GM19193 (cell line): ENCODE data around the gene C1orf232.

ENCODE experiments used
- POLR2A ChIP-seq: IDR thresholded peaks from 4 replicates; pipeline ENCODE4 v1.6.1; 2011; ENCODE audit not compliant: insufficient read depth, insufficient read length; ENCODE audit errors: extremely low read depth

The C1orf232 gene

GRCh38 chr1:26154750-26155149 is 14.0 kb downstream of the C1orf232 start:
- TF ChIP-seq POLR2A = no peak

- TF ChIP-seq POLR2A = no peak
Measured at GRCh38 chr1:26153966-26154532, 14.7 kb downstream of the C1orf232 start.

- no peak for TF ChIP-seq POLR2A
Measured at GRCh38 chr1:26148887-26149286, 19.9 kb downstream of the C1orf232 start.

GRCh38 chr1:26145960-26146294 is 22.8 kb downstream of the C1orf232 start:
- TF ChIP-seq POLR2A = no peak

- TF ChIP-seq POLR2A = no peak
Measured at GRCh38 chr1:26145041-26145959, 23.5 kb downstream of the C1orf232 start.

- no peak for TF ChIP-seq POLR2A
Measured at GRCh38 chr1:26142159-26142558, 26.6 kb downstream of the C1orf232 start.

GRCh38 chr1:26138974-26139558 is 29.7 kb downstream of the C1orf232 start:
- no peak for TF ChIP-seq POLR2A

GRCh38 chr1:26134466-26134865 is 34.3 kb downstream of the C1orf232 start:
- TF ChIP-seq POLR2A = no peak

- TF ChIP-seq POLR2A = no peak
Measured at GRCh38 chr1:26132834-26133167, 36.0 kb downstream of the C1orf232 start.

- no peak for TF ChIP-seq POLR2A
Measured at GRCh38 chr1:26132128-26132833, 36.5 kb downstream of the C1orf232 start.

- no peak for TF ChIP-seq POLR2A
Measured at GRCh38 chr1:26130695-26131094, 38.1 kb downstream of the C1orf232 start.

GRCh38 chr1:26129778-26130177 is 39.0 kb downstream of the C1orf232 start:
- no peak for TF ChIP-seq POLR2A

GRCh38 chr1:26127235-26128163 is 41.3 kb downstream of the C1orf232 start:
- TF ChIP-seq POLR2A = no peak

GRCh38 chr1:26126321-26127084 is 42.3 kb downstream of the C1orf232 start:
- TF ChIP-seq POLR2A = no peak

GRCh38 chr1:26125946-26126320 is 42.8 kb downstream of the C1orf232 start:
- TF ChIP-seq POLR2A = no peak

- no peak for TF ChIP-seq POLR2A
Measured at GRCh38 chr1:26125382-26125781, 43.4 kb downstream of the C1orf232 start.
